ENCODE results near the gene LOC128125822. TPM values are rescaled to one million over a fixed set of nuclear protein-coding genes. Genes with fewer than 3 reads are reported as not detected.

Gene LOC128125822

GRCh38 chr6:63615590-63615989 lies 43.3 kb downstream of the LOC128125822 start:
- DNase-seq (no peak), ATAC-seq (replicated peaks in 1 of 4) (no peak)
- Histone ChIP-seq H3K27me3 (replicated peaks in 1 of 2; ENCODE audit: control insufficient read depth in 2 of 2, extremely low read depth in 1 of 2, insufficient read depth in 2 of 2, low read length in 1 of 2) (peaks cover 0 to 5% of the 10 kb centered on the region in 2 experiments), H3K27ac (ENCODE audit: low read length) (no peak overlapping the region), H3K9me3 (no peaks in the 10 kb centered on the region), H3K4me1 (ENCODE audit: control insufficient read depth in 1 of 2, extremely low read depth in 1 of 2, insufficient read depth in 2 of 2, low read length in 2 of 2) (no peaks in the 10 kb centered on the region), H3K36me3 (ENCODE audit: control insufficient read depth in 2 of 2, extremely low read depth in 1 of 2, insufficient read depth in 1 of 2, low read length in 1 of 2) (no peaks in the 10 kb centered on the region), H3K4me3 (ENCODE audit: control insufficient read depth in 1 of 2, extremely low read depth in 1 of 2, low read length in 1 of 2) (no peak overlapping the region)
- ChIA-PET CTCF (interaction anchor here in 1 of 2 donors (0.6 kb wide), 1 partner anchor 15 kb away, joined by 7 read pairs; no protein-coding TSS in a partner anchor), POLR2A (no interaction called here)
- 100% methylated on average over 1 of the region's 1 CpG for WGBS (ENCODE audit: insufficient coverage)
- H3K4me3 Mint-ChIP-seq = no peak overlapping the region
- peaks cover 0 to 5% (median 0%) of the 10 kb centered on the region in 3 donors for H3K4me1 Mint-ChIP-seq
- no peaks in the 10 kb centered on the region for H3K36me3 Mint-ChIP-seq
- H3K27me3 Mint-ChIP-seq = peaks cover 16 to 42% of the 10 kb centered on the region in 2 donors
- H3K27ac Mint-ChIP-seq = no peak overlapping the region
- no peaks in the 10 kb centered on the region for H3K9me3 Mint-ChIP-seq

Other genes starting within 250 kb of the LOC128125822 start
- gene PTP4A1, start within 50 bp of the LOC128125822 start, total RNA-seq = 100 to 1,000 TPM in 2 of 5 donors, 10 to 100 TPM in 3; 28.9 to 160 (median 32.0) TPM
- 100 to 1,000 TPM in 1 of 5 donors, 10 to 100 TPM in 4; 78.5 to 110 (median 93.3) TPM for gene PHF3, start 63.3 kb downstream of the LOC128125822 start, total RNA-seq